Fibroblast of skin of scalp (primary cell): ENCODE results near the gene EML2. TPM values are rescaled to one million over a fixed set of nuclear protein-coding genes. Genes with fewer than 3 reads are reported as not detected.
"Not testable (repeated sequence)": the region's sequence is repeated elsewhere in the genome, so short reads cannot be mapped to it uniquely, and the experiment has no call there.

Experiments
- DNase-seq: peaks from one replicate; pipeline ENCODE4 v3.0.0-alpha.2; 2013
- polyA plus RNA-seq, 2 experiments: library from polyadenylated mRNA; unstranded; fragments of 120-200 nt; gene quantifications; one replicate each; pipeline ENCODE4 v1.2.1, GENCODE V29; 2013; ENCODE audit not compliant: insufficient read length in 2 of 2

The EML2 gene
- 20.4 TPM for polyA plus RNA-seq (2013, experiment 1 of 2; ENCODE audit: insufficient read length)
- polyA plus RNA-seq (2013, experiment 2 of 2; ENCODE audit: insufficient read length) = 20.0 TPM

DNA sequence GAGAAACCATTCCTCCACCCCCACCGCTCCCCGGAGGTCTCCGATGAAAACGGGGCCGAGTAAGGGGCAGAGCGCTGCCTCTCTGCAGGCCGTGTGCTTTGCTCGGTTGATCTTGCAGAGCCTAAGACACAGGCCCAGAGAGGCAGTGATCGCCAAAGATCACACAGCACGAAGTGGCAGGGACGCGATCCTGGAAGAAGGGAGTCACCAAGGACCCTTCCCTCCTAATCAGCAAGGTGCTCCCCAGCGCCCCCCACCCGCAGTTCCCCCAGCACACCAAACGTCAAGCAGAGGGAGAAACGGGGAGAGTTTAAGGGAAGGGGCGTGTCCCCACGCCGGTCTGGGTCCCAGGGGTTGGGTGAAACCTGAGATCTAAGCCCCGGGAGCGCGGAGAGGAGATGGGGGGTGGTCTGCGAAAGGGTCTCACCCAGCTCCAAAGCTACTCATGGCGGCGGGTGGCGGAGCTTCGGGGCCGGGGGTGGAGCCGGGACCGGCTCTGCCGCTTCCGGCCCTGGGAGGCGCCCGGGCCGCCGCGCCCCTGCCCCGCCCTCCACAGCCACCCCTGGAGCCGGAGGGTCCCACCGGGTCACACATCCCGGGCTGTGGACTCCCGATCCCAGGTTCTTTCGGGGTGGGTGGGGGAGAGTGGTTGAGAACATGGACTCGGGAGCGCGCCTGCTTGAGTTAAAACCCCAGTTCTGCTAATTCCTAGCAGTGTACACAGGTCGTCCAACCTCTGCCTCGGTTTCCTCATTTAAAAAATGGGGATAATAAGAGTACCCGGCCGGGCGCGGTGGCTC is at the start of gene EML2:
Gene EML2, minus strand, starts transcription at position 468 of the 800 bp plus-strand sequence. Its CDS starts 21 bp downstream, at position 447.
- peak; percentile 39 for DNase-seq

- DNase-seq = no peak
Observed at GRCh38 chr19:45687599-45687998, 48.4 kb upstream of the EML2 start.

DNA sequence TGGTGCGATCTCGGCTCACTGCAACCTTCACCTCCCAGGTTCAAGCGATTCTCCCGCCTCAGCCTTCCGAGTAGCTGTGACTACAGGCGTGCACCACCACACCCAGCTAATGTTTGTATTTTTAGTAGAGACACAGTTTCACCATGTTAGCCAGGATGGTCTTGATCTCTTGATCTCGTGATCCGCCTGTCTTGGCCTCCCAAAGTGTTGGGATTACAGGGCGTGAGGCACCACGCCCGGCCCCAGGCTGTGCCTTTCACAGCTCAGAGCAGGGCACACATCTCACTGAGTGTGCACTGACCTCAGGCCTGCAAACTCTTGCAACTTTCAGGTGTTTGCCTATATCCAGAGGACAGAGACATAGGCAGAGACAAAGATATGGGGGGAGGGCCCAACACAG is 45.8 kb upstream of the EML2 start:
- not testable (repeated sequence) for DNase-seq

DNA sequence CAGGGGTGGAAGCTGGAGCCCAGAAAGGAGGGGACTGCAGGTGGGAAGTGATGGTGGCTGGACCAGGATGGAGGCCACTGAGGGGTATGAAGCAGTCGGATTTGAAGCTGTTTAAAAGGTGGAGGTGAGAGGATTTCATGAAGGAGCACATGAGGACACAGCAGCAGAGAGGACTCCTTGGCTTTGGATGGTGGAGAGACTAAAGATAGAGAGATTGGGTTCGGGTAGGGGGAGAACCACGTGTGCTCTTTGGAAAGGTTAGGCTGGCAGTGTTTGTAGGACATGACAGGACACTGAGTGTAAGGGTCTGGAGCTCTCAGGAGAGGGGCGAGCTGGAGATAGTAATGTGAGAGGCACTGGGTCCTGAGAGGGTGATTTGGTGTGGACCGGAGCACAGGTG is 43.7 kb upstream of the EML2 start:
- no peak for DNase-seq

- no peak for DNase-seq
Observed at GRCh38 chr19:45682117-45682516, 42.9 kb upstream of the EML2 start.

- peak; percentile 72 for DNase-seq
Observed at GRCh38 chr19:45681391-45682015, 42.3 kb upstream of the EML2 start.

- peak; percentile 63 for DNase-seq
Observed at GRCh38 chr19:45677351-45678230, 38.4 kb upstream of the EML2 start.

DNA sequence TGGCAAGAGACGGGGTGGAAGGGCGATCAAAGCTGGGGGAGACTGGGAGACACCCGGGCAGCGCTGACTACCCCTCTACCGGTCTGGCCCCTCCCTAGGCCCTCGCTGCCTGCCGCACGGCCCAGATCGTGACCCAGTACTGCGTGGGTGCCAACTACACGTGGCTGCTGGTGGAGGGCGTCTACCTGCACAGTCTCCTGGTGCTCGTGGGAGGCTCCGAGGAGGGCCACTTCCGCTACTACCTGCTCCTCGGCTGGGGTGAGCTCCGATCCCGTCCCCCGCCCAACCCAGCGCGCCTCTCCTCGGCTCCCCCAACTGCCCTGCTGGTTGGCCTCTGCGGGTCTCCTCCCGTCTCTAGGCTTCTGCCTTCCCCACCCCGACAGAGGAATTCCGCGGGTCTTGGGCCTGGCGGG is 37.7 kb upstream of the EML2 start:
- no peak for DNase-seq

- no peak for DNase-seq
Observed at GRCh38 chr19:45674946-45675345, 35.7 kb upstream of the EML2 start.

DNA sequence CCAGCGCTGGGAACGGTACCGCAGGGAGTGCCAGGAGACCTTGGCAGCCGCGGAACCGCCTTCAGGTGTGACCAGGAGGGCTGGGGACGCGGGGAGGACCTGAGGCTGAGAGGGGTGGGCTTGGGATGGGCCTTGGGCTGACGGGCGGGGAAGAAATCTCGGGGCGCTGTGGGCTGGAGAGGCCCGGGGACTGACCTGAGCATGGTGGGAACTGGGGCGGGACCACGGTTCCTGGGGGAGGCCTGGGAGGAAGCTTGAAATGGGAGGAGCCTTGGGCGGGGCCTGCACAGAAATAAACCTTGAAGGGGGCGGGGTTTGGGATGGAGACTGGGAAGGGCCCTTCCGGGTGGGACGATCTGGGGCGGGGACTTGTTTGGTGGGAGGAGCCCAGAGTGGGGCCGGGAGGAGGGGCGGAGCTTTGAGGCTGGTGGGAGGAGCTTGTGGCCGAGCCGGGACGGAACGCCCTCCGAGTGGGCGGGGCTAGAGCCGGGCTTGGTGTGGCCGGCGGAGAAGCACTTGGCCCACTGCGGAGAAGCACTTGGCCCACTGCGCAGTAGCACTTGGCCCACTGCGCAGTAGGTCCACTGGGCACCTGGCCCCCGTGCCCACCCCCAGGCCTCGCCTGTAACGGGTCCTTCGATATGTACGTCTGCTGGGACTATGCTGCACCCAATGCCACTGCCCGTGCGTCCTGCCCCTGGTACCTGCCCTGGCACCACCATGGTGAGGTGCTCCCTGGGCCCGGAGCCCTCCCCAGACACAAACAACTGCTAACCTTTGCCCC is 31.7 kb upstream of the EML2 start:
- peak; percentile 74 for DNase-seq

DNA sequence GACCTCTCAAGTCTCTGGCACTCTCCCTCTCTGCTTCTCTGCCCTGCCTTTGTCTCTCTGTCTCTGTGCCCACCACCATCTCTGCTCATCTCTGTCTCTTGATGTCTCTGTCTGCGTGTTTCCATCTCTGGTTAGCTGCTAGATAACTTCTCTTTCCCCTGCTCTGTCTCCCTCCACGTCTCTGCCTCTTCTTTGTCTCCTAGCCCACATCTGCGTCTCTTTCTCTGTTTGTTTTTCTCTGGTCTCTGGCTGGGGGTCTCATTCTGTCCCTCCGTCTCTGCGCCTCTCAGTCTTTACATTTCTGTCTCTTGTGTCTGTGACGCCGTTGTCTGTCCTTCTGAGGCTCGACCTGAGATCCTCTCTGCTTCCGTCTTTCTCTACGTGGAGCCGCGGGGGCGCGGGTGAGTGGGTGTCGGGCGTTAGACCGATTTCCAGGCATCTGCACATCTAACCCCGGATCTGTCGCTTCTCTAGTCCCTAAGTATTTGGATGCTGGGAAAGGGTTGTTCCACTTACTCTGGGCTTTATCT is 29.2 kb upstream of the EML2 start:
- DNase-seq = no peak

DNA sequence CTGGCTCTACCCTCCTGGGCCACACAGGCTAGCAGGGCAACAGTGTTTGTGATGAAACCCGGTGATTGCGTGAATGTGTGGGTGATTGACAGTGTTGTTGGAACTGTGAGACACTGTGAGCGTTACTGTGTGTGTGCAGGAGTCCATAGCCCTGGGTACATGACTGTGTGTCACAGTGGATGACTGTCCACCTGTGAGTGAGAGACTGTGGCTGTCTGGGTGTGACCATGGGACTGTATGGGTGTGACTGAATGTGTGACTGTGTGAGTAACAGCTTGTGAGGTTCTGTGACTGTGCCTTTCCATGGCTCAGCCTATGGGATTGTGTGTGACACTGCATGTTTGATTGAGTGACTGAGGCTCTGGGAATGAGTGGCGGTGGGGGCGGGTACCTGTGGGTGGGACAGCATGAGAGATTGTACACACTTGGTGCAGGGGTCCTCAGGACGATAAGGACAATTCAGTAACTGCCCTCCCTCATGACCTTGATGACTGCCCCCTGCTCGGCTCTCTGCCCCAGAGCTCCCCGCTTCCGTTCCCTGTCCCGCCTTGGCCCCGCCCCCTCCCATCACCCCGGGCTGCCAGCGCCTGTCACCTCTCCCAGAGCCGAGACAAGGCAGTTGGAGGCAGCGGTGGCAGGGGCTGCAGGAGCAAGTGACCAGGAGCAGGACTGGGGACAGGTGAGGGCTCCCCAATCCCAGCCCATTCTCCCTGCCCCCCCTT is 28.6 kb upstream of the EML2 start, which contains the start of gene GIPR:
Gene GIPR, plus strand, starts transcription at position 602 of the 722 bp plus-strand sequence. CDS start 1,300 bp downstream, outside the sequence.
- peak; percentile 55 for DNase-seq

GRCh38 chr19:45664575-45664974 is 25.4 kb upstream of the EML2 start:
- no peak for DNase-seq

DNA sequence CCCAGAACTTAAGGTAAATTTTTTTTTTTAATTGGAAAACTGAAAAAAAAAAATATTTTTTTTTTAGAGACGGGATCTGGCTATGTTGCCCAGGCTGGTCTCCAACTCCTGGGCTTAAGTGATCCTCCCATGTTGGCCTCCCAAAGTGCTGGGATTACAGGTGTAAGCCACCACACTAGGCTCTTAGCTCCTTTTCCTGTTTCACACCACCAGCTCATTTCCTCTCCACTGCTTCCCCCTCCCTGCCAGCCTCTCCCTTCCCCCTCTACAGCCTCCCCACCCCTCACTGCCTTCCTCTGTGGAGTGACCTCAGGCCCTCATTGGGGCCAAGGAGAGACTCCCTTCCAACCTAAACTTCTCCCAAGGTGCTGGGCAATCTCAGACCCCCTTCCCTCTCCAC is 24.6 kb upstream of the EML2 start:
- DNase-seq = no peak

GRCh38 chr19:45660636-45661035 is 21.4 kb upstream of the EML2 start:
- DNase-seq = no peak

GRCh38 chr19:45659096-45659729 is 20.0 kb upstream of the EML2 start:
- no peak for DNase-seq

- DNase-seq = no peak
Observed at GRCh38 chr19:45657520-45658167, 18.4 kb upstream of the EML2 start.

GRCh38 chr19:45655073-45655472 is 15.9 kb upstream of the EML2 start:
- DNase-seq = no peak

DNA sequence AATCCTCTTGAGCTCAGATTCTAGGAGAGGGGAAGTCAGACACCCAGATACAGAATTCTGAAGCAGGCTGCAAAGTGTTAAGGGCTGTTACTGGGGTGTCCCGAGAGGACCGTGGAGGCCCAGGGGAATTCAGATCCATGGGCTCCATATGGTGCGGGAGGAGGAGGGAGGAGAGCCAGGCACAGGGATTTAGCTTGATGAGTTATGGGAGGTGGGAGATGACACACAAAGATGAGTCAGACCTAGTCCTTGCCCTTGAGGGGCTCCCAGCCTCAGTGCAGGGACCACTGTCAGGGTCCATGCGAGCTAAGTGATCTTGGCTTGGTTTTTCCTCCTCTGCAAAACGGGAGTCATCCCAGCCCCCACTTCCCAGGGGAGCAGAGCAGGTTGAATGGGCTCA is 14.4 kb upstream of the EML2 start:
- DNase-seq = no peak

DNA sequence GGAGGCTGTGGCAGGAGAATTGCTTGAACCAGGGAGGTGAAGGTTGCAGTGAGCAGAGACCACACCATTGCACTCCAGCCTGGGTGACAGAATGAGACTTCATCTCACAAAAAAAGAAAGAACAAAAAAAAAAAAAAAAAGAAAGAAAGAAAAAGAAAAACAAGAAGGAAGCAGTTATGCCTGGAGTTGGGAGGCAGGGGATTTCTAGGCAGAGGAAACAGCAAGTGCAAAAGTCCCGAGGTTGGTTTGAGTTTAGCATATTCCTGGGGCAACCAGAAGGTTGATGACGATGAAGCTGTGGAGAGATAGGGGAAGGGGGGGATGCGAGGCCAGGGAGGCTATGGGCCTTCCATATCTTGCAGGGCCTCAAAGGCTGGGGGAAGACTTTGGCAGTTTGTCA is 11.5 kb upstream of the EML2 start:
- DNase-seq = no peak
